Trophoblast cell (in vitro differentiated cells and primary cell): ENCODE data around the gene UFD1.

Source experiments
- DNase-seq, 2 donors: peaks; one replicate each; pipeline ENCODE4 v3.0.0-alpha.2; 2016
- H2AFZ ChIP-seq: 2 replicates; pipeline ENCODE4 v1.6.1; 2013; ENCODE audit warnings: low read length, moderate library complexity, mild to moderate bottlenecking; ENCODE audit not compliant: insufficient read depth, poor library complexity
- H2AK5ac ChIP-seq: 2 replicates; pipeline ENCODE4 v1.6.1; 2013; ENCODE audit warnings: mild to moderate bottlenecking, low read length
- H2BK120ac ChIP-seq: 2 replicates; pipeline ENCODE4 v1.6.1; 2013; ENCODE audit warnings: low read length, mild to moderate bottlenecking, moderate library complexity; ENCODE audit not compliant: insufficient read depth, poor library complexity
- H2BK12ac ChIP-seq: 2 replicates; pipeline ENCODE4 v1.6.1; 2013; ENCODE audit warnings: mild to moderate bottlenecking, low read length, moderate library complexity
- H2BK5ac ChIP-seq: 2 replicates; pipeline ENCODE4 v1.6.1; 2013; ENCODE audit warnings: low read length, low read depth, moderate library complexity, mild to moderate bottlenecking; ENCODE audit not compliant: poor library complexity
- H3K14ac ChIP-seq: 2 replicates; pipeline ENCODE4 v1.6.1; 2013; ENCODE audit warnings: mild to moderate bottlenecking, low read length
- H3K18ac ChIP-seq: 2 replicates; pipeline ENCODE4 v1.6.1; 2013; ENCODE audit warnings: mild to moderate bottlenecking, low read length
- H3K23ac ChIP-seq: 2 replicates; pipeline ENCODE4 v1.6.1; 2013; ENCODE audit warnings: low read length
- H3K27ac ChIP-seq: 2 replicates; pipeline ENCODE4 v1.5.1; 2013; ENCODE audit warnings: low read depth, mild to moderate bottlenecking, inconsistent platforms, low read length, moderate library complexity
- H3K27me3 ChIP-seq: 2 replicates; pipeline ENCODE4 v1.6.1; 2013; ENCODE audit warnings: inconsistent platforms, mild to moderate bottlenecking, low read length, moderate library complexity; ENCODE audit not compliant: insufficient read depth
- H3K36me3 ChIP-seq, 2 experiments: 1 replicate in 1 of 2; 2 replicates in 1 of 2; pipeline ENCODE4 v1.6.1; 2013; ENCODE audit warnings: low read length in 2 of 2, mild to moderate bottlenecking in 2 of 2, moderate library complexity in 1 of 2; ENCODE audit not compliant: insufficient read depth in 2 of 2, control insufficient read depth in 1 of 2
- H3K4ac ChIP-seq: 2 replicates; pipeline ENCODE4 v1.6.1; 2013; ENCODE audit warnings: low read depth, mild to moderate bottlenecking, low read length, moderate library complexity
- H3K4me1 ChIP-seq, 2 experiments: 1 replicate in 1 of 2; 2 replicates in 1 of 2; pipeline ENCODE4 v1.6.1; 2013; ENCODE audit warnings: low read length in 2 of 2, mild to moderate bottlenecking in 2 of 2, moderate library complexity in 1 of 2; ENCODE audit not compliant: insufficient read depth in 2 of 2, control insufficient read depth in 1 of 2
- H3K4me2 ChIP-seq: 2 replicates; pipeline ENCODE4 v1.6.1; 2013; ENCODE audit warnings: inconsistent platforms, mild to moderate bottlenecking, low read length, moderate library complexity
- H3K4me3 ChIP-seq: 2 replicates; pipeline ENCODE4 v1.5.1; 2013; ENCODE audit warnings: mild to moderate bottlenecking, low read depth, low read length, inconsistent platforms
- H3K79me1 ChIP-seq: one replicate; pipeline ENCODE4 v1.6.1; 2013; ENCODE audit warnings: low read length
- H3K79me2 ChIP-seq: 2 replicates; pipeline ENCODE4 v1.6.1; 2013; ENCODE audit warnings: low read length, mild to moderate bottlenecking; ENCODE audit not compliant: control insufficient read depth, insufficient read depth, poor library complexity
- H3K9ac ChIP-seq: 2 replicates; pipeline ENCODE4 v1.6.1; 2013; ENCODE audit warnings: mild to moderate bottlenecking, low read length
- H3K9me3 ChIP-seq: 2 replicates; pipeline ENCODE4 v1.6.1; 2013; ENCODE audit warnings: low read depth, mild to moderate bottlenecking, control low read depth, inconsistent platforms, low read length; ENCODE audit not compliant: insufficient read depth
- H4K12ac ChIP-seq: 2 replicates; pipeline ENCODE4 v1.6.1; 2013; ENCODE audit warnings: low read depth, mild to moderate bottlenecking, low read length, moderate library complexity
- H4K8ac ChIP-seq: 2 replicates; pipeline ENCODE4 v1.6.1; 2013; ENCODE audit warnings: low read depth, mild to moderate bottlenecking, low read length, moderate library complexity
- H4K91ac ChIP-seq: one replicate; pipeline ENCODE4 v1.6.1; 2013; ENCODE audit warnings: low read depth, mild to moderate bottlenecking, low read length, moderate library complexity
- WGBS: extraction: QIAGEN DNeasy Blood & Tissue Kit; methylation state at CpG from one replicate; pipeline ENCODE4 v1.1.7; 2013; ENCODE audit warnings: missing lambda C conversion rate; ENCODE audit not compliant: insufficient read length, insufficient coverage; ENCODE audit errors: extremely low coverage; 5-methylcytosine and 5-hydroxymethylcytosine counted together

Gene UFD1

GRCh38 chr22:19520007-19520406 lies 41.0 kb upstream of the UFD1 start:
- H2BK5ac ChIP-seq, result no peak overlapping the region
- H3K9ac ChIP-seq, result no peak overlapping the region
- peaks cover 5% of the 10 kb centered on the region for H3K9me3 ChIP-seq
- no peak overlapping the region for H4K8ac ChIP-seq
- no peak overlapping the region for H3K4me2 ChIP-seq
- no CpG with 5 or more reads among the region's 6 CpGs for WGBS
- no peak overlapping the region for H3K4me3 ChIP-seq
- H3K14ac ChIP-seq, result no peak overlapping the region
- no peak for DNase-seq
- no peak overlapping the region for H2AK5ac ChIP-seq
- no peak overlapping the region for H2BK120ac ChIP-seq
- H3K27ac ChIP-seq, result no peak overlapping the region
- peaks cover 11% of the 10 kb centered on the region in 2 experiments for H3K4me1 ChIP-seq
- H3K18ac ChIP-seq, result no peak overlapping the region
- H3K27me3 ChIP-seq, result peaks cover 27% of the 10 kb centered on the region
- H3K79me2 ChIP-seq, result no peaks in the 10 kb centered on the region
- H3K36me3 ChIP-seq, result peaks cover 31 to 35% of the 10 kb centered on the region in 2 experiments
- H4K12ac ChIP-seq, result no peak overlapping the region
- H2AFZ ChIP-seq, result no peak overlapping the region
- no peak overlapping the region for H3K23ac ChIP-seq
- no peak overlapping the region for H4K91ac ChIP-seq
- H3K4ac ChIP-seq, result no peak overlapping the region
- H2BK12ac ChIP-seq, result no peak overlapping the region
- no peaks in the 10 kb centered on the region for H3K79me1 ChIP-seq

GRCh38 chr22:19519041-19519926 lies 40.3 kb upstream of the UFD1 start:
- WGBS, result no CpG with 5 or more reads among the region's 17 CpGs
- no peak overlapping the region for H3K4me3 ChIP-seq
- peaks cover 36 to 40% of the 10 kb centered on the region in 2 experiments for H3K36me3 ChIP-seq
- H3K23ac ChIP-seq, result no peak overlapping the region
- DNase-seq, result no peak
- no peaks in the 10 kb centered on the region for H3K79me1 ChIP-seq
- H3K79me2 ChIP-seq, result no peaks in the 10 kb centered on the region
- H4K8ac ChIP-seq, result no peak overlapping the region
- peaks cover 19% of the 10 kb centered on the region for H3K27me3 ChIP-seq
- H3K9ac ChIP-seq, result no peak overlapping the region
- no peak overlapping the region for H3K14ac ChIP-seq
- H3K4me1 ChIP-seq, result peaks cover 7 to 9% of the 10 kb centered on the region in 2 experiments
- H4K91ac ChIP-seq, result no peak overlapping the region
- H3K27ac ChIP-seq, result no peak overlapping the region
- no peak overlapping the region for H3K4me2 ChIP-seq
- H2BK12ac ChIP-seq, result no peak overlapping the region
- H4K12ac ChIP-seq, result no peak overlapping the region
- no peak overlapping the region for H3K4ac ChIP-seq
- no peak overlapping the region for H2BK5ac ChIP-seq
- H2BK120ac ChIP-seq, result no peak overlapping the region
- peaks cover 5% of the 10 kb centered on the region for H3K9me3 ChIP-seq
- H2AK5ac ChIP-seq, result no peak overlapping the region
- no peak overlapping the region for H3K18ac ChIP-seq
- H2AFZ ChIP-seq, result no peak overlapping the region

GRCh38 chr22:19518635-19519034 lies 39.6 kb upstream of the UFD1 start:
- Histone ChIP-seq H4K12ac (no peak overlapping the region), H4K91ac (no peak overlapping the region), H2BK120ac (no peak overlapping the region), H3K4me2 (no peak overlapping the region), H3K23ac (no peak overlapping the region), H3K79me2 (no peaks in the 10 kb centered on the region), H3K18ac (no peak overlapping the region), H3K79me1 (no peaks in the 10 kb centered on the region), H3K4ac (no peak overlapping the region), H2AFZ (no peak overlapping the region), H4K8ac (no peak overlapping the region), H3K9me3 (peaks cover 2% of the 10 kb centered on the region), H3K27ac (no peak overlapping the region), H3K27me3 (peaks cover 13% of the 10 kb centered on the region), H2AK5ac (no peak overlapping the region), H3K4me1 (peaks cover under 1 to 3% of the 10 kb centered on the region in 2 experiments), H3K9ac (no peak overlapping the region), H2BK5ac (no peak overlapping the region), H3K14ac (no peak overlapping the region), H3K4me3 (no peak overlapping the region), H2BK12ac (no peak overlapping the region), H3K36me3 (peaks cover 38 to 42% of the 10 kb centered on the region in 2 experiments)
- no CpG with 5 or more reads among the region's 10 CpGs for WGBS
- no peak for DNase-seq

- peaks cover 2% of the 10 kb centered on the region for H3K9me3 ChIP-seq
- no peak overlapping the region for H3K14ac ChIP-seq
- no peak overlapping the region for H3K18ac ChIP-seq
- H3K4me2 ChIP-seq, result no peak overlapping the region
- H3K79me2 ChIP-seq, result no peaks in the 10 kb centered on the region
- DNase-seq, result no peak
- no peaks in the 10 kb centered on the region for H3K79me1 ChIP-seq
- WGBS, result no CpG with 5 or more reads among the region's 12 CpGs
- no peak overlapping the region for H2AFZ ChIP-seq
- H3K27ac ChIP-seq, result no peak overlapping the region
- H3K36me3 ChIP-seq, result peaks cover 38 to 42% of the 10 kb centered on the region in 2 experiments
- H3K27me3 ChIP-seq, result peaks cover 8% of the 10 kb centered on the region
- no peak overlapping the region for H3K4me3 ChIP-seq
- no peak overlapping the region for H3K23ac ChIP-seq
- no peak overlapping the region for H3K4ac ChIP-seq
- no peak overlapping the region for H4K8ac ChIP-seq
- no peak overlapping the region for H2BK120ac ChIP-seq
- no peaks in the 10 kb centered on the region for H3K4me1 ChIP-seq
- H2BK12ac ChIP-seq, result no peak overlapping the region
- no peak overlapping the region for H4K12ac ChIP-seq
- no peak overlapping the region for H4K91ac ChIP-seq
- H2BK5ac ChIP-seq, result no peak overlapping the region
- H3K9ac ChIP-seq, result no peak overlapping the region
- H2AK5ac ChIP-seq, result no peak overlapping the region
These were observed 39.1 kb upstream of the UFD1 start for GRCh38 chr22:19517919-19518611.
